OCI-LY7 (cell line): Measurements from ENCODE around the gene C12orf56.
"Not testable (repeated sequence)": the region's sequence is repeated elsewhere in the genome, so short reads cannot be mapped to it uniquely, and the experiment has no call there.

Source experiments
- EZH2phosphoT487 ChIP-seq: fragments of 200-600 bp; sonication (generic); IDR thresholded peaks from 2 replicates; pipeline ENCODE4 v1.6.1; 2018; ENCODE audit warnings: low read depth, borderline replicate concordance, mild to moderate bottlenecking, mixed run types, antibody characterized with exemption, low read length, moderate library complexity, mixed read lengths
- TF ChIP-seq, protein P1 (sequence below): fragments of 200-600 bp; sonication (generic); conservative IDR thresholded peaks from 2 replicates; pipeline ENCODE4 v1.5.1; 2014; ENCODE audit warnings: mild to moderate bottlenecking, antibody characterized with exemption, low read length, moderate library complexity, mixed read lengths

DNA sequence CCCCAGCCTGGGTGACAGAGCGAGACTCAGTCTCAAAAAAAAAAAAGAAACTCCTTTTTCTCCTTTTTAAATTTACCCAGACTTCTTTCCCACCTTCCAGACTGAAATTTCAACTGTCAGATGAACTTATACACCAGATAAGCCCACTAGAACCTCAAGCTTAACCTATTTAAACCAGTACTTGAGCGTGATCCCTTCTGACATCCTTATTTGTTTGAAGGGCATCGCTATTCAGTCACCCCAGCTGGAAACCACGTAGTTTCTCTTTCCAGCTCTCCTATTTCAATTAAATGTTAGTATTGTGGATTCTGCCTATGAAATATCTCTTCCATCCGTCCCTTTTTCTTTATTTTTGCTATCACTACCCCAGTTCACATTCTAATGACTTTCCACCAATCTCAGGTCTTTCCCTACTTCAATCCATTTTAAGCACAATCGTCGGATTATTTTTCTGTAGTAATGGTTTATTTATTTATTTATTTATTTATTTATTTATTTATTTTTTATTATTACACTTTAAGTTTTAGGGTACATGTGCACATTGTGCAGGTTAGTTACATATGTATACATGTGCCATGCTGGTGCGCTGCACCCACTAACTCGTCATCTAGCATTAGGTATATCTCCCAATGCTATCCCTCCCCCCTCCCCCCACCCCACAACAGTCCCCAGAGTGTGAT, 61.4 kb downstream of the C12orf56 start:
- TF ChIP-seq, protein P1, sequence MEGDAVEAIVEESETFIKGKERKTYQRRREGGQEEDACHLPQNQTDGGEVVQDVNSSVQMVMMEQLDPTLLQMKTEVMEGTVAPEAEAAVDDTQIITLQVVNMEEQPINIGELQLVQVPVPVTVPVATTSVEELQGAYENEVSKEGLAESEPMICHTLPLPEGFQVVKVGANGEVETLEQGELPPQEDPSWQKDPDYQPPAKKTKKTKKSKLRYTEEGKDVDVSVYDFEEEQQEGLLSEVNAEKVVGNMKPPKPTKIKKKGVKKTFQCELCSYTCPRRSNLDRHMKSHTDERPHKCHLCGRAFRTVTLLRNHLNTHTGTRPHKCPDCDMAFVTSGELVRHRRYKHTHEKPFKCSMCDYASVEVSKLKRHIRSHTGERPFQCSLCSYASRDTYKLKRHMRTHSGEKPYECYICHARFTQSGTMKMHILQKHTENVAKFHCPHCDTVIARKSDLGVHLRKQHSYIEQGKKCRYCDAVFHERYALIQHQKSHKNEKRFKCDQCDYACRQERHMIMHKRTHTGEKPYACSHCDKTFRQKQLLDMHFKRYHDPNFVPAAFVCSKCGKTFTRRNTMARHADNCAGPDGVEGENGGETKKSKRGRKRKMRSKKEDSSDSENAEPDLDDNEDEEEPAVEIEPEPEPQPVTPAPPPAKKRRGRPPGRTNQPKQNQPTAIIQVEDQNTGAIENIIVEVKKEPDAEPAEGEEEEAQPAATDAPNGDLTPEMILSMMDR: not testable (repeated sequence)
- not testable (repeated sequence) for TF ChIP-seq EZH2phosphoT487
